Hypothalamus (tissue), 51 donors: ENCODE data around the gene NAT8L.

Experiments used
- DNase-seq, 51 donors: peaks; one replicate each; lab custom pipeline; 2025; lab: John Stamatoyannopoulos, UW

The NAT8L gene

DNA sequence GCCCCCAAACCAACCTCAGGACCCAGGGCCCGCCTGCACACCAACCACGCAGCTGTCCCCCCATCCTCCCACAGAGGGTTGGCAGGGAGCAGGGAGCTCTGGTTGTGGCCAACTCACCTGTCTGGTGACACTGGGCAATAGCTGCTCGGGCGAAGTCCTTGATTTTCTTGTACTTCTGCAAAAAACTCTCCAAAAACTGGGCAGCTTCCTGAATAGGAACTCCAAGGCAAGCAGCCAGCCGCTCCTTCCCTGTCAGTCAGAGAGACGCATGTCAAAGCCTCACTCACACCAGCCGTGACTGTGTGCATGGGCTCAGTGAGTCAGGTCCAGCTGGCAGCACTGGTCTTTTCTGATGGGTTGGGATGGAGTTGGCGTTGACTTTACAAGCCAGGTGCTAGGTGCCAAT is 26.4 kb downstream of the NAT8L start:
- no peak for DNase-seq

DNA sequence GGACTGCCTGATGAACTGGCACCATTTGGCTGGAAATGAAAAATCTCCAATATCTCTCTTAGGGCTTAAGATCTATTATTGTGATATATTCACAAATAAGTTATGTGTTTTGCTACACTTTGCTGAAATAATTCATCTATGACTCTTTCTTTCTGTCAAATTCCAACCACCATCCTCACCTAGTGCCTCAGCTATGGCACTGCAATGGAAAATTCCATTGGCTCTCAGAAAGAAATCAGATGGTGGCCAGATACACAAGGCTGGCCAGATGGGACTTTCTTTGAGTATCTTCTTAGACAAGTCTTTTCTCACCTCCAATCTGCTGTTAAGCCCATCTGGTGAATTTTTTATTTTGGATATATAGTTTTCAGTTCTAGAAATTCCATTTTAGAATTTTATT is 28.0 kb downstream of the NAT8L start:
- no peak for DNase-seq

DNA sequence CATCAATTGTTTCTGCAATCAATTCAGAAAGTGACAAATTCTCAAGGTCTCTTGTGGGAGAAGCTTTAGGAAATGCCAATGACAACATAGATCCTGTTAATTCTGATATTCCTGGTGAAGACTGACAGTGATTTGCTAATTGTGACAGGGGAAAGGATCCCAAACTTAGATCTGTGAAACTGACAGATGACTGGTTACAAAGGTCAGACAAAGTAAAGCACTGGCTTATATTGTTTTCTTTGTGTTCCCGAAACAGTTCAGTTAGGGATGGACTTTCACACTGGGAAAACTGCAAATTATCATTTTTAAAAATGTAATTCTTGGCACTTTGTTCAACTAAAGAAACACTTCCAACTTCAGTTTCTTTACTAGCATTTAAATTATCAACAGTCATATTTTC is 30.1 kb downstream of the NAT8L start:
- DNase-seq = no peak

DNA sequence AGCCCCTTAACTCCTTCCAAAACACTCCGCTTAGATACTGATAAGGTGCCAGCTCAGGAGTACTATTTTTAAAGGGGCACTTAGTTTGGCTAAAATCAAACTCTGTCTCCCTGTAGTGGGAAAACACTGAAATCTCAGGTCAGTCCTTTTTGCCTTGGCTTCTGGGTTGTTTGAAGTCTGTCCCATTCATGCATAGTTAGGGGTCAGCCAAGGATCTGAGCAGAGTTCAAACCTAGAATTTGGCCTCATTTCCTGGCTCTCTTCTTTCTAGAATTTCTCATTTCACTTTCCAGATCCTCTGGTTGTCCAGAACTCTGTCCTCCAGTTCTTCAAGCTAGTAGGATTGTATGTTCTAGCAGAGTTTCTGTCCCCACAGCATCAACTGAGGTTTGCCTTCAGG is 31.5 kb downstream of the NAT8L start:
- no peak for DNase-seq

DNA sequence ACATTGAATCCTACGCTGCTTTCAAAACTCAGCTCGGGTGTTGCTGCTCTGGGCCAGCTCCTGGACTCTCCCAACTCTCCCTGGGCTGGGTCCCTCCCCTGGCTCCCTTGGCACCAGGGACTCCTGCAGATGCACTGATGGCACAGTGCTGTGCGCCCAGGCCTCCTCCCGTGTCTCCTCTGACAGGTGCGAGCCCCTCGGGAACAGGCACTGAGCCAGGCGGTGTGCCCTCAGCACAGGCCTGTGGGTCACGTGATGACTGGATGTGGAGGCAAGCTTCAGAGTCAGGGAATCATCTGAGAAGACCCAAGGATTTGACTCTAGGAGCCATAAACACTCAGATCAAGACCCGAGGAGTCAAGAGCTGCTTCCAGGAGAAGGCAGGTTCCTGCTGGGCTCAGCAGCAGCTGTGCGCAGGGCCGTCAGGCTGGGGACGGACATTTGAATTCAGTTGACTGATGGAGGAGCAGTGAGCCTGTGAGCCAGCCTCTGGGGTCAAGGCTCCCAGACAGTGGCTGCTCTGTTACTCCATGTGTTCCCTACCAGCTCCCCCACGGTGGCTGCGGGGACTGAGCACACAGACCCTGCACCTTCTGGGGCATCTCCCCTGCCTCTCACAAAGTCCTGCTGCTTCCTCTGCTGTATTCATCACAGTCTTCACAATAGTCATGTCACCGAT is 33.0 kb downstream of the NAT8L start:
- peak in 1 of 51 donors; percentile 19 for DNase-seq

DNA sequence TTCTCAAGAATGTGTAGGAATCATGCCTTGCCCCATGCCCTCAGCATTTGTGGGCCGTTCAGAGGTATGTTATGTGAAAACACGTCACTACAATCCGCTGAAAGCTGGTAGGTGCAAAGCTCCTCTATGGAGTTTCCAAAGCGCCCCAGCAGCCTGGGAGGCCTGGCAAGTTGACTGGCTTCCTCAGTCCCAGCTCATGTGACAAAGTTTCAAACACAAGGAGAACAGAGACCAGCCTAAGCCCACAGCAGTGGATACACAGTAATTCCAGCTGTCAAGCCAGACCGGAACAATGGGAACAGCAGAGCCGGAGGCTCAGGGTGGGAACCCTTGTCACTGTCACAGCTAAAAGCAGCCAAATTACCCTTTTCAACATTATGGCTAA is 33.5 kb downstream of the NAT8L start:
- peak in 1 of 51 donors; percentile 28 for DNase-seq

DNA sequence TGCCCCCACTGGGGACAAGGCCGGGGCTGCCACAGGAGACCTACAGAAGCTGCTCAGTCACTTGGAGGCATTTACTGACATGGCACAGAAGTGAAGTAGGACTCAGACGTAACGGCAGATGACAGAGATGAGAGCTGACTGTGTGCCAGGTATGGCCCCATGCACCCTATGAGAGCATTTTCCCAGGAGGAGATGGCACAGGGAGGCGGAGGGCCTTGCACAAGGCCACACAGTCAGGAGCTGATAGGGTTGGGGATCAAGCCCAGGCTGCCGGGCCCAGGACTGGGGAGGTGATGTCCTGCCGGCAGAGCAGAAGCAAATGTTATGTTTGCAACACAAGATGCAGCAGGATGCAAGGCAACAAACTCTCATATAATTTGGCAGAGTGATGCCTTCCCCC is 34.1 kb downstream of the NAT8L start:
- DNase-seq = no peak

DNA sequence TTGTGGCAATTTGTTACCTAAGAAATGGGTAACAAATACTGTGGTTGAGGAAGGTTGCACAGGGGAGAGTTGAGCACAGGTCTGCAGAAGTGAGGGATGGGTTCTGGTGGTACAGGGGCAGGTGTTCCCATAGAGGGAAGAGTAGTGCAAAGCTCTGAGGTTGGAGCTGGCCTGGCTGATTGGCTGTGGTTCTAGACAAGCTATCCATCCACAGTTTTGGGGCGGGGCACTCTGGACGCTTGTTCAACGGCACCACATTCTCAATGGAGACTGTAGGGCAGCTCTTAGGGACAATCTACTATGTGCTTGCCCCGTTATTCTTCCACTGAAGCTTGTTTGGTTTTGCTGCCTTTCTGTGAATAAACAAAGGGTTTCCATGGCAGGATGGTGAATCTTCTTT is 35.4 kb downstream of the NAT8L start:
- DNase-seq = no peak

DNA sequence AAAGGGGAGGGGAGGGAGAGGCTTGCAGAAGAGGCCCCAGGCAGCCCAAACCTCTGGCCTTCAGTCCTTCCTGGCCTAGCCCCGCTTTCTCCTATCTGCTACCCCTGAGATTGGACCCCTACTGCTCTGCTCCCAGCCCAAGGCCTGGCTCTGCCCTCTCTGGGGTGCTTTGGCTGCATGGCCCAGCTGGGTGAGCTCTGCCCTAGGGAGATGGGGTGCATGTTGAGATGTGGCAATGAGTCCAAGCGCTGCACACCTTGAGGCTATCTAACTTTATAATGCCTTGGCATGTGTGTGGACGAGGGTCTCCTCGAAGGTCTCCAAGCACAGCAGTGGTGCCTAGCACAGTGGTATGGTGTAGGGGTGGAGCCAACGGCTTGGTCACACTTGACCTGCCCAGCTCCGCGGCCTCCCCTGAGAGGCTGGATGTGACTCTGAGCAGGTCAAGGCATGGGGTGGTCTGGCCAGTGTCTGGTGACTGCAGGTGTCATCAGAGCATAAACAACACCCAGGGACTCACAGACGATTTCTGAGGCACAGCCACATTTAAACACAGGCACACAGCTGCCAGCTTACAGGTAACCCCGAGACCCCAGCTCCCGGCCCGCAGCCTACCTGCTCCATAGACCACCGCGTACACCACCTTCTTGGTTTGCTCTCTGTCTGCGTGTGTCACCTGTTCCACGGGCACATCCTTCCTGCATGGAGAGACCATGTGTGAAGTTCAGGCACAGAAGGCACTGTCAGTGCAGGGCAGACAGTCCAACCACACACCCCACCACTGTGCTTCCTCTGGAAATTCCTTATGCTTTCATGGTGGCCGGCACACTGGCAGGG is 36.3 kb downstream of the NAT8L start:
- DNase-seq = no peak

DNA sequence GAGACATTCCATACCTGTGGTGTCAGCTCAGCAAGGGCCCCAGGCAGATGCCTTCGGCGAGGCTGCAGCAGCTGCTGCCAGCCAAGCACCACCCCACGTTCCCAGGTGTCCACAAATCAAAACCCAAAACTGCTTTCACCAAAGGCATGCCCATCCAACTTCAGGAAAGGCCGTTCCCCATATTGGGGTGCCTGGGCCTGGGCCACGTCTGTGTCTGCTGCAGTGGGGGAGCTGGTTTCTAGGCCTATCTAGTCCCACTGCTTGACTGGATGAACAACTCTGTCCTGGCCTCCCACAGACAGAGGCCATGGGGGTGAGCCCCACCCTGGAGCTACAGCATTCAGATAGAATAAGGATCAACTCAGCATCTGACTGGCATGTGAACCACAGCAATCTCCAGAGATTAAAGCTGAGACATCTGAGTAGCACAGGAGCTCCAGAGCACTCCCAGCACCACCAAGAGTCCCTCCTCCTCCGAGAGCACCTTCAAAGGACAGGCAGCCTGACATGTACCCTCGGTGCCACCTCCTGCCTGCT is 37.0 kb downstream of the NAT8L start:
- DNase-seq = no peak

DNA sequence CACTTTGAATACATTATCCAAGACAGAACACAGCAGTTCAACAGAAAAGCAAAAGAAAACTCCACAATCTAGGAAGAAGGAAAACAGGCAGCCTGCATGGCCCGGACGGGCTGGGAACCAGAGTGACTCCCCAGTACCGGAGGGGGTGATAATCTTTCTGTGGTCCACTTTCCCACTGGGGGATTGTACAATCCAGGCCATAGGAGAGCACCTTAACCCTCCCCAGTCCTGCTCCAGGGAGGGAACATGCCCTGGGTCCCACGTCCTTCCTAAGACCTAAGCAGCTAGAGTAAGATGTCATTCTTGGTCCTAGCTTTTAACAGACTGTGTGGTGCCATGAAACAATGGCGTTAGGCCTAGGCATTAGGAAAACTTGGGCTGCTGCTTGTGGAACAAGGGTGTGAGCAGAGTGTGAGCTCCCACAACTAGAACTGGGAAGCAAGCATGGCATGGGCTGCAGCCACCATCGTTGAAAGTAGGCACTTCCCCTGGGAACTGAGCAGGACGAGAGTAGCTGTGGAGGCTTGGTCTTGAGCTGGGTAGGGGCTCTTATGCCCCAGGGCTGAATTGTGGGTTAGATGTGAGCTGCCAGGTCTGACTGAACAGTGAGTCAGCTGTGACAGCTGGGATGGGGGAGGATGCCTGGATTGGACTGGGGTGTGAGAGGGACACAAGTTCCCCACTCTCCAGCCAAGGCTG is 42.4 kb downstream of the NAT8L start:
- DNase-seq = no peak

DNA sequence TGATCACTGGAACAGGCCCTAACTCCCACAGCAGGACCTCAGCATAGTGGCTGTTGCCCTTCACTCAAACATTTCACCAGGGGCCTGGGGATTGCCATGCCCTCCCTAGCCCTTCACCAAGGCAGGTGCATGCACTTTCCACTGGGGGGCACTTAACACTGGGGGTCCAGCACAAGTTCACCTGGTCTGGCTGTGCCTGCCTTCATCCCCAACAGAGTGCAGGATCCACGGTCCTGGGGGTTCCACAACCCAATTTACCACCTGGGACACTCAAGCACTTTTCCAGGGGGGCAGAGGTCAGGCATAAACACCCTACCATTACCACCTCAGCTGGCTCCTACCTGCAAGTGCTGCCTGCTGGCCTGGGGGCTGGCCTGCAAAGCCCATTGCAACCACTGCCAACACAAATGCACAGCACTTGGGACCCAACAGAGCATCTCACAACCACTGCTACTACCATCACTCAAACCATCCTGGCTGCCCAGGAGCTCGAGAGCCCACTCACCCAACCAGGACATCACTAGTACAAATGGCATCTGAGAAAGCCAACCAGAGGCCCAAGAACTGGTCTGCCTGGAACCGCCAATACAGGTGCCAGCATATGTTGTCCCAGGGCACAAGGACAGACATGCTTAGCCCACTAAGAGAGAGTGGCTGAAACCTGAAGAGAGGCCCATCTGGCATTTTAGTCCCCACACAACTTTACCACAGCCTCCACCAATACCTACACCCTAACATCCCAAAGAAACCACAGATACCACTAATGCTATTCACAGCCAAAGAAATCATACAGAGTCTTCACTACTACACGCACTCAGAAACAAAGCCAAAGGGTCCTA is 43.1 kb downstream of the NAT8L start:
- DNase-seq = no peak

DNA sequence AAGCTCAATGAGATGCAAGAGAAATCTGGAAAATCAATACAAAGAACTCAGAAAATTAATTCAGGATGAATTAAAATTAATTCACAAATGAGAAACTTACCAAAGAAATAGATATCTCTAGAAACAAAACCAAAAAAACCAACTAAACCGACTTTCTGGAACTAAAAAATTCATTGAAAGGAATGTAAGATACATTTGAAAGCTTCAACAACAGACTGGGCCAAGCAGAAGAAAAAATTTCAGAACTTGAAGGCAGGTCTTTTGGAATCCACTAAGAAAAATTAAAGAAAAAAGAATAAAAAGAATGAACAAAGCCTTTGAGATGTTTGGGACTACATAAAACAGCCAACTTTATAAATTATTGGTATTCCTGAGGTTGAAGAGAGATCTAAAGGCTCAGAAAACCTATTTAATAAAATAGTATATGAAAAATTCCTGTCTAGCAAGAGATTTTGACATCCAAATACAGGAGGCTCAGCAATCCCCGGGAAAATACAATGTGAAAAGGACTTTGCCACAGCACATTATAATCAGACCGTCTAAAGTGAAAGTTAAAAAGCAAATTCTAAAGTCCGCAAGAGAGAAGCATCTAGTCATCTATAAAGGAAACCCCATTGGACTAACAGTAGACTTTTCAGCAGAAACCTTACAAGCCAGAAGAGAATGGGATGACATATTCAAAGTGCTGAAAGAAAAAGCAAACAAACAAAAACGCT is 44.2 kb downstream of the NAT8L start:
- DNase-seq = no peak

DNA sequence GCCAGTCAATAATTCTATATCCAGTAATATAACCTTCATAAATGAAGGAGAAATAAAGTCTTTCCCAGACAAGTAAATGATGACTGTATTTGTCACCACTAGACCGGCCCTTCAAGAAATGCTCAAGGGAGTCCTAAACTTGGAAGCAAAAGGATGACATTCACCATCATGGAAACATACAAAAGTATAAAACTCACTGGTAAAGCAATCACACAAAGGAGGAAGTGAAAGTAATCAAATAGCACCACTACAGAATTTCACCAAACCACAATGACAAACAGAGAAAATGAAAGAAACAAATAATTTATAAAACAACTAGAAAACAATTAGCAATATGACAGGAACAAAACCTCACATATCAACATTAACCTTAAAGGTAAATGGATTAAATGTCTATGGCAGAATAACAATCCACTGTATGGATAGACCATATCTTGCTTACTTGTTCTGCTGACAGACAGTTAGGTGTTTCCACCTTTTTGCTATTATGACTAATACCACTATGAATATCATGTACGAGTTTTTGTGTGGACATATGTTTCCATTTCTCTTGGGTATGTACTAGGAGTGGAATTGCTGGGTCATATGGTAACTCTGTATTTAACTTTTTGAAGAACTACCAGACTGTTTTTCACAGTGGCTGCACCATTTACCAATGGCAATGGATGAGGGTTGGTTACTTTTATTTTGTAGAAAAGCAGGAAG is 44.9 kb downstream of the NAT8L start:
- no peak for DNase-seq

DNA sequence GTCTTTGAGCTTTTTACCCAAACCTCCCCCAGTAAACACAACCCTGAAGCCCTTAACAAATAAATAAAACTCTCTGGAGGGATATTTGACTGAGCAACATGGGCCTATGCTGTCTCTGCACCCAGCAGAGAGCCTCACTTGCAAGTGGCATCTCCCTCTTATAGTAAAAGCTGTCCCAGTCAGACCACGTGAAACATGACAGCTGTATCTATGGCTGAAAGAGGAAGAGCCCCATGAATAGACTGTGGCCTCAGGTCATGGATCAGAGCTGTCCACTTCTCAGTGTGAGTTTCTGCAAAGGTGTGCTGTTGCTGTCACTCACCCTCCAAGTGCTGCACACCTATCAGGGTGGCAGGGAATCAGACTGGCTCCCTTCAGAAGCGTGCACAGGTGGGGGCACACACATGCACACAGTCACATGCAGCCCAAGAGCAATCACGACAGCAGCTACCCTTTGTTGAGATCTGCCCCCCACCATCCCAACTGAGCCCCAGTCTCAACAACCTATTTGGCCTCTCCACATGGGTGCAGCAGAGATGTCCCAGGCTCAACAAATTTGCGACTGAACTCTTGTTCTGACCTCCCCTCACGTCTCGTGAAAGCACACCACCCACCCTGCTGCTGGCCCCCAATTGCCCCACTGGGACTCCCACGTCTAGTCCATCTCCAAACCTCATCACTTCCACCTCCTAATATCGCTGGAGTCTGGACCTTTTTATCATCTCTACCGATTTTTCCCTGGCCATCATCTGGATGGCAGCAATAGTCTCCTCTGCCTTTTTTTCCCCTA is 45.6 kb downstream of the NAT8L start:
- DNase-seq = no peak

DNA sequence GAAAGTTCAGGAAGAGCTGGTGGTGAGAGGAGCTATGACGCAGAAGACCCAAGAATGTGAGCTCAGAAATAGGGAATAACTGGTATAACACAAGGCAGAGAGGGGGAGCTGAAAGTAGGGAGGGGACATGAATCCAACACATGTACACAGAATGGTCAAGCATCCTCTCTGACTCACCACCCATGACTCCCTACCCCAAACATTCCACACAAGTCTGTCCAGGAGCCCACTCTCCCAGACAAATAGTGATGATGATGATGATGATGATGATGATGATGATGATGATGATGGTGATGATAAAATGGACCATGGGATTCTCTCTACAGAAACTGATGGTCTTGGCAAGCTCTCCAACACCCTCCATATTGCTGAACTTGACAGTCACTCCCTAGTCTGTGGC is 46.4 kb downstream of the NAT8L start:
- DNase-seq = no peak

DNA sequence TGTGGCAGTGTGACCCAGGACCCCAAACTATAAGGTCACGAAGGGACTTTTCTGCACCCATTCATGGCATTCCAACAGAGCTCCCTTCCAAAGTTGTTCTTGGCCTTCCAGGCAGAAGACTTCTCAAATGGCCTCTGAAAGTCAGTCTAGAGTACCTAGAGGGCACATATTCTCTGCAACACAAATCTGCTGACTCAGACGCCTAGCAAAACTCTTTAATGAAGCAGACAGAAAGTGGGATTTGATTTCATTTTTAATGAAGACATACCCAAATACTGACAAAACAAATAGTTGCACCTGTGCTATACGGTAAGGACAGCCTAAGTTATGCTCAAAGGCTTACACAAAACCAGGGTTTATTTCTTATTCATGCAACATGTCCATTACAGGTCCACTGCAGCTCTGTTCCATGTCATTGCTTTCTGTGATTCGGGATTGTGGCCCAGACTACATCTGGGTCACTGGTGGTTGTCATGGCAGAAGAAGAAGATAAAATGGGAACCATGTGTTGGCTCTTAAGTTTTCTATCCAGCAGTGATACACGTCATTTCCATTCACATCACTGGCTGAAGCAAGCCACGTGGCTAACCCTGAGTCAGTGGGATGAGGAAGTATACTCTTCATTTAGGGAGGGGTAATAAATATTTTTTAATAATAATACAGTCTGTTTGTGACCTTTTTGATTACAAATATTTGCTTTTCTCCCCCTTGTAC is 57.7 kb downstream of the NAT8L start:
- DNase-seq = no peak
